Measurements from ENCODE around the gene HCK.

HCK gene

DNA sequence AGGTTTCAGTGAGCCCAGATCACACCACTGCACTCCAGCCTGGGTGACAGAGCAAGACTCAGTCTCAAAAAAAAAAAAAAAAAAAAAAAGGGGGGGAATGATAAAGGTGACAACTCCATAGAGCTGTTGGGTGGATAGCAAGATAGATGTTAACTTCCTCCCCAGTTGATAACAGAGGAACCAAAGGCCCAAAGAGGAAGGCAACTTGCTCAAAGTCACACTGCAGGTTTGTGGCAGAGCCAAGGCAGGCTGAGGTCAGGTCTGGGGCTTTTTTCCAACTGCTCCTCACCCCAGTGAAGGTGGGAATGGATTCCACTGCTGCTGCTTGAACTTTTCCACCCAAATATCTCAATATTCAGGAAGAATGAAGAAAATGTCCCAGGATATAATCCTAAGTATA, 26.7 kb downstream of the HCK start:
- Histone ChIP-seq H3K4me2 (peak overlapping the region; percentile 17 to 86 (median 68)), H3K9ac (peak overlapping the region in 9 of 11 experiments; percentile 16 to 83 (median 31); a peak in 10 of 22 replicates), H3K4me3 (no peak overlapping the region), H3K27ac (peak overlapping the region in 10 of 11 experiments; percentile 12 to 100 (median 65); a peak in 17 of 22 replicates), H4K20me1 (peaks cover 0 to 6% (median 0%) of the 10 kb centered on the region in 11 experiments; a peak in 2 of 22 replicates), H3K36me3 (peaks cover 0 to 99% (median 96%) of the 10 kb centered on the region in 11 experiments; a peak in 17 of 22 replicates), H3K27me3 (no peaks in the 10 kb centered on the region), H3K4me1 (peaks cover 40 to 100% (median 78%) of the 10 kb centered on the region in 10 experiments), H3K9me3 (replicated peaks in 1 of 11) (no peaks in the 10 kb centered on the region)
- TF ChIP-seq Cebpa-rat (IDR thresholded peaks at IDR 0.05): no peak

DNA sequence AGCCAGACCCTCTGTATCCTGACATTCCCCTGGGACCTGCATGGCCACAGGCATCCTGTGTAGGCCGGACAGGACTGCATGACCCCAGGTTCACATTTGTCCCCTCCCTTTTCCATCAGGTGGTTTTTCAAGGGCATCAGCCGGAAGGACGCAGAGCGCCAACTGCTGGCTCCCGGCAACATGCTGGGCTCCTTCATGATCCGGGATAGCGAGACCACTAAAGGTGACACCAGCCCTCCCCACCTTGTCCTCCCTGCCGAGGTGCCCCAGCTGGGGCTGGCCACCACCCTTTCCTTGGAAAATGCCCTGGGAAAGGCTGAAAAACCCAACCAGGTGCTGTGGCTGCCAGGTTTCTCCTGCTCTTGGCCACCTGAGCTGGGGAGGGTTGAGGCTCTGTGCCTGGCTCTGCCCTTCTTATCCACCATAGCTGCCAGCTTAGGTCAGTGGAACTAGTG, 27.6 kb downstream of the HCK start:
- H3K27ac ChIP-seq: peak overlapping the region in 10 of 11 experiments; percentile 12 to 100 (median 65); a peak in 17 of 22 replicates
- peaks cover 0 to 8% (median 0%) of the 10 kb centered on the region in 11 experiments; a peak in 4 of 22 replicates for H4K20me1 ChIP-seq
- H3K4me2 ChIP-seq: peak overlapping the region; percentile 17 to 86 (median 68)
- no peak for TF ChIP-seq Cebpa-rat (IDR thresholded peaks at IDR 0.05)
- peaks cover 0 to 99% (median 96%) of the 10 kb centered on the region in 11 experiments; a peak in 17 of 22 replicates for H3K36me3 ChIP-seq
- no peaks in the 10 kb centered on the region for H3K9me3 ChIP-seq (replicated peaks in 1 of 11)
- peaks cover 40 to 100% (median 82%) of the 10 kb centered on the region in 10 experiments for H3K4me1 ChIP-seq
- H3K9ac ChIP-seq: peak overlapping the region in 4 of 11 experiments; percentile 22 to 76 (median 48); a peak in 6 of 22 replicates
- no peak overlapping the region for H3K4me3 ChIP-seq
- no peaks in the 10 kb centered on the region for H3K27me3 ChIP-seq

DNA sequence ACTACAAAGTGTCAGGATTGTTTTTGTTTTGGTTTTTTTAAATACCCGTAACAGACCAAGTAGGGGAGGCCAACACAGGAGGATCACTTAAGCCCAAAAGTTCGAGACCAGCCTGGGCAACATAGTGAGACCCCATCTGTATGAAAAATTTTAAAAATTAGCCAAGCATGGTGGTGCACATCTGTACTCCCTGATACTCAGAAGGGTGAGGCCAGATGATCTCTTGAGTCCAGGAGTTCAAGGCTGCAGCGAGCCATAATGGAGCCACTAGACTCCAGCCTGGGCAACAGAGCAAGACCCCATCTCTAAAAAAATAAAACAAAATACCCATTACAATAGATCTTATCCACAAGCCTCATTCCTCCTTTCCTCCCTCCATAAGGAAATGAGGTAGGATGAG, 28.7 kb downstream of the HCK start:
- no peaks in the 10 kb centered on the region for H3K27me3 ChIP-seq
- TF ChIP-seq Cebpa-rat (IDR thresholded peaks at IDR 0.05): no peak
- H3K4me1 ChIP-seq: peaks cover 41 to 100% (median 88%) of the 10 kb centered on the region in 10 experiments
- H4K20me1 ChIP-seq: peaks cover 0 to 18% (median 0%) of the 10 kb centered on the region in 11 experiments; a peak in 4 of 22 replicates
- H3K4me2 ChIP-seq: peak overlapping the region in 8 of 11 experiments; percentile 9 to 86 (median 50); a peak in 13 of 22 replicates
- peaks cover 0 to 99% (median 94%) of the 10 kb centered on the region in 11 experiments; a peak in 16 of 22 replicates for H3K36me3 ChIP-seq
- H3K9ac ChIP-seq: peak overlapping the region in 3 of 11 experiments; percentile 36 to 76 (median 39); a peak in 5 of 22 replicates
- no peak overlapping the region for H3K4me3 ChIP-seq
- H3K9me3 ChIP-seq (replicated peaks in 1 of 11): no peaks in the 10 kb centered on the region
- H3K27ac ChIP-seq: peak overlapping the region in 3 of 11 experiments; percentile 90 to 100 (median 100); a peak in 5 of 22 replicates

DNA sequence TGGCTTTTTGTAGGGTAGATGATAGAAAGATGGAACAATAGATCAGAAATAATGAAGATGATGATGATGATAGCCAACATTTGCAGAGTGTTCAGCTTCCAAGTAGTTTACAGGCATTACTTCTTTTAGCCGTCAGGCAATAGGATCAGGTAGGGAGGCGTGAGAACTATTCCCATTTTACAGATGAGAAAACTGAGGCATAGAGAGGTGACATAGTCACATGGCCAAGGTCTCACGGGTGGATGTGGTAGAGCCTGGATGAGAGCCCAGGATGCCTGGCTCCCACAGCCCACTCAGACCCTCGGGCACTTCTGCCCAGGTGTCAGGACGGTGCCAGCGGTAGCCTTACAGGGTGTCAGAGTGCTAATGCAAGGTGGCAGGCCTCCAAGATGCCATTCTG, 31.4 kb downstream of the HCK start:
- Histone ChIP-seq H3K9me3 (replicated peaks in 1 of 11) (peaks cover 0 to 2% (median 0%) of the 10 kb centered on the region in 11 experiments; a peak in 2 of 22 replicates), H3K4me3 (no peak overlapping the region; a peak in 1 of 20 replicates), H3K4me1 (peaks cover 39 to 100% (median 81%) of the 10 kb centered on the region in 10 experiments), H3K4me2 (peak overlapping the region in 5 of 11 experiments; percentile 56 to 80 (median 76); a peak in 7 of 22 replicates), H3K9ac (peak overlapping the region in 3 of 11 experiments; percentile 12 to 56 (median 36); a peak in 5 of 22 replicates), H3K27ac (peak overlapping the region in 4 of 11 experiments; percentile 26 to 100 (median 76); a peak in 5 of 22 replicates), H3K27me3 (no peaks in the 10 kb centered on the region), H4K20me1 (peaks cover 0 to 25% (median 0%) of the 10 kb centered on the region in 11 experiments; a peak in 4 of 22 replicates), H3K36me3 (peaks cover 0 to 100% (median 93%) of the 10 kb centered on the region in 11 experiments; a peak in 16 of 22 replicates)
- TF ChIP-seq Cebpa-rat (IDR thresholded peaks at IDR 0.05): no peak

DNA sequence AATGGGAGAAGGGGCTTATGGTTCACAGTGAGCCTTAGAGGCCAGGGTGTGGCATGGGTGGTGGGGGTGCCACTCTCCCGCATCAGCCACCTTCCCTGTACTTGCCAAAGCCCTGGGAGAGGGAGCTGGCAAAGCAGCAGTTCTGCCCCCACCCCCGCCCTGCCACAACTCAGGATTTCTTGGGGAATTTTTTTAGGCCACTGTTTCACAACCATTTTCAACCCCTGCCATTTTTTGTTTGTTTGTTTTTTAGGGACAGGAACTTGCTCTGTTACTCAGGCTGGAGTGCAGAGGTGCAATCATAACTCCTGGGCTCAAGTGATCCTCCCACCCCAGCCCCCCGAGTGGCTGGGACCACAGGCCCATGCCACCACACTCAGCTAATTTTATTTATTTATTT, 35.0 kb downstream of the HCK start:
- Histone ChIP-seq H3K4me2 (peak overlapping the region; percentile 56 to 80 (median 65)), H3K9me3 (replicated peaks in 1 of 11) (peaks cover 0 to 9% (median 0%) of the 10 kb centered on the region in 11 experiments; a peak in 2 of 22 replicates), H3K4me1 (peaks cover 22 to 100% (median 78%) of the 10 kb centered on the region in 10 experiments), H3K27ac (peak overlapping the region; percentile 24 to 100 (median 48); a peak in 18 of 22 replicates), H3K4me3 (no peak overlapping the region; a peak in 1 of 20 replicates), H3K36me3 (peaks cover 0 to 100% (median 90%) of the 10 kb centered on the region in 11 experiments; a peak in 17 of 22 replicates), H3K9ac (peak overlapping the region in 7 of 11 experiments; percentile 11 to 64 (median 30); a peak in 8 of 22 replicates), H3K27me3 (no peaks in the 10 kb centered on the region), H4K20me1 (peaks cover 0 to 50% (median 0%) of the 10 kb centered on the region in 11 experiments; a peak in 5 of 22 replicates)
- no peak for TF ChIP-seq Cebpa-rat (IDR thresholded peaks at IDR 0.05)

DNA sequence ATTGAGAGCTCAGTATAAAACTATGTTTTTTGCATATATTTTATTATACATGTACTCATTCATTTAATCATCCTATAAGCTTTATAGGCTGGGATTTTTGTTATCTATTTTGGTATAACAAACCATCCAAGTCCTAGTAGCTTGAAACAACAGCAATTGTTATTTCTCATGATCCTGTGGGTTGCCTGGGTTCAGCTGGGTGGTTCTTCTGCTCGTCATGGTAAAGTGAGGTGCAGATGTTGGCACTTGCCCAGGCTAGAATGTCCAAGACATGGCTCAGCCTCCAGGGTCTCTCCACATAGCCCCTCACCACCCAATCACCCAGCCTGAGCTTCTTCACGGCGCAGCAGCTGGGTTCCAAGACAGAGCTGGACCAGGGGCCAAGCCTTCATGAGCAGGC, 36.7 kb downstream of the HCK start:
- Histone ChIP-seq H3K4me2 (peak overlapping the region in 6 of 11 experiments; percentile 11 to 80 (median 46); a peak in 10 of 22 replicates), H3K27ac (peak overlapping the region in 3 of 11 experiments; percentile 43 to 100 (median 70); a peak in 4 of 22 replicates), H3K4me1 (peaks cover 22 to 99% (median 69%) of the 10 kb centered on the region in 10 experiments), H3K9ac (peak overlapping the region in 5 of 11 experiments; percentile 4 to 68 (median 43); a peak in 3 of 22 replicates), H4K20me1 (peaks cover 0 to 62% (median 0%) of the 10 kb centered on the region in 11 experiments; a peak in 5 of 22 replicates), H3K9me3 (replicated peaks in 1 of 11) (peaks cover 0 to 9% (median 0%) of the 10 kb centered on the region in 11 experiments; a peak in 2 of 22 replicates), H3K36me3 (peaks cover 0 to 100% (median 90%) of the 10 kb centered on the region in 11 experiments; a peak in 17 of 22 replicates), H3K27me3 (no peaks in the 10 kb centered on the region), H3K4me3 (no peak overlapping the region; a peak in 1 of 20 replicates)
- no peak for TF ChIP-seq Cebpa-rat (IDR thresholded peaks at IDR 0.05)

DNA sequence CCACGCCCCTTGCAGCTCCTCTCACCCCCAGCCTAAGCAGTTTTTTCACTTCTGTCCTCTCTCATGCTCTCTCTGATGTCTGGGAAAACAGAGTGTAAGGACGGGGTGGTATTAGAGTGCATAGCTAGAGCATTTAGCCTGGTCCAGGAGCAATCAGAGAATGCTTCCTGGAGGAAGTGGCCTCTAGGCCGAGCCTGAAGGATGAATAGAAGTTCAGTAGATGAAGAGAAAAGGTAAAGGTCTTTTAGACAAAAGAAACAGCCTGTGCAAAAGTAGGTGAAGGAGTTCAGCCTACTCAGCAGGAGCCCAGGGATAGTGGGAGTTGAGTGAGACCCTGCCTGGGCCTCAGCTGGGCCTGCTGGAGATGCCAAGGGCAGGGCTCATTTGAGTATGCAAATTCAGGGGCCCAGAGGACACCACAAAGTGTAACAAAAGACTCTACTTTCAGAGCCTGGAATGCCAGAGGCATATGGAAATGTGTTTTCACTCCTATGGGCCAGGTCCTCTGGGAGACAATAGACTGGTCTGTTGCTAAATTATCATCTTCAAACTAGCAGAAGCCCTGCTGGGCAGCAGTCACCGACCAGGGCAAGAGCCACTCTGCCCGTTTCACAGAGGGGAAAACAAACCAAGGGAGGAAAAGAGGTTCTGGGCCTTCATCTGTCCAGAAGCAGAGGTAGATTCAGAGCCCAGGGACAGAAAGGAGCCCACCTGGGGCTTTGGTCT, 37.8 kb downstream of the HCK start:
- Histone ChIP-seq H3K4me2 (peak overlapping the region in 7 of 11 experiments; percentile 8 to 80 (median 27); a peak in 11 of 22 replicates), H4K20me1 (peaks cover 0 to 66% (median 0%) of the 10 kb centered on the region in 11 experiments; a peak in 5 of 22 replicates), H3K4me1 (peaks cover 22 to 95% (median 61%) of the 10 kb centered on the region in 10 experiments), H3K9ac (peak overlapping the region in 9 of 11 experiments; percentile 15 to 68 (median 37); a peak in 10 of 22 replicates), H3K36me3 (peaks cover 0 to 100% (median 87%) of the 10 kb centered on the region in 11 experiments; a peak in 17 of 22 replicates), H3K9me3 (replicated peaks in 1 of 11) (peaks cover 0 to 9% (median 0%) of the 10 kb centered on the region in 11 experiments; a peak in 2 of 22 replicates), H3K27ac (peak overlapping the region in 8 of 11 experiments; percentile 3 to 100 (median 29); a peak in 10 of 22 replicates), H3K4me3 (no peak overlapping the region; a peak in 1 of 20 replicates), H3K27me3 (no peaks in the 10 kb centered on the region)
- no peak for TF ChIP-seq Cebpa-rat (IDR thresholded peaks at IDR 0.05)

DNA sequence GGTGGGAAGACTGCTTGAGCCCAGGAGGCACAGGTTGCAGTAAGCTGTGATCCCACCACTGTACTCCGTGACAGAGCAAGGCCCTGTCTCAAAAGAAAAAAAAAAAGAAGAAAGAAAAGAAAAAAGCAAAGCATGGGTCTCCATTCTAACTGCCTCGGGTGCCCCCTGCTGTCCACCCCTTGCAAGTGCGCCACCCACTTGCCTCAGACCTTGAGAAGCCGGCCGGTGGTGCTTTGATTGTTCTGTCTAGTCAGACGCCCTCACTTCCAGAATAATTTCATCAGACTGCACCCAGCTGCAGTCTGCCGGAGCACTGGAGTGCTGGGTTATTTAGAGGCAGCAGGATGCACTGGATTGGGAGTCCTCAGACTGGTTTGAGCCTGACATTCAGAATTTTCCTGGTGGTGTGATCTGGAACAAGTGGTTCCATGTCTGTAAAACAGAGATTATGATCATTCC, 39.9 kb downstream of the HCK start:
- no peak for TF ChIP-seq Cebpa-rat (IDR thresholded peaks at IDR 0.05)
- Histone ChIP-seq H4K20me1 (peaks cover 0 to 66% (median 0%) of the 10 kb centered on the region in 11 experiments; a peak in 7 of 22 replicates), H3K36me3 (peaks cover 0 to 100% (median 93%) of the 10 kb centered on the region in 11 experiments; a peak in 17 of 22 replicates), H3K4me2 (peak overlapping the region in 8 of 11 experiments; percentile 5 to 80 (median 34); a peak in 9 of 22 replicates), H3K4me3 (no peak overlapping the region), H3K4me1 (peaks cover 7 to 74% (median 40%) of the 10 kb centered on the region in 10 experiments), H3K27ac (peak overlapping the region in 8 of 11 experiments; percentile 13 to 100 (median 32); a peak in 9 of 22 replicates), H3K9ac (peak overlapping the region in 5 of 11 experiments; percentile 12 to 68 (median 48); a peak in 8 of 22 replicates), H3K27me3 (no peaks in the 10 kb centered on the region), H3K9me3 (replicated peaks in 1 of 11) (peaks cover 0 to 9% (median 0%) of the 10 kb centered on the region in 11 experiments; a peak in 2 of 22 replicates)
